22Rv1 (cell line): ENCODE results near the gene SYTL4.

Experiments used
- ZFX ChIP-seq: fragments of 450-650 bp; IDR thresholded peaks from 2 replicates; pipeline ENCODE4 v1.6.1; 2017; ENCODE audit warnings: antibody characterized with exemption, borderline replicate concordance
- TF ChIP-seq, protein P1 (sequence below): fragments of 450-650 bp; IDR thresholded peaks from 2 replicates; pipeline ENCODE4 v1.5.1; 2017; ENCODE audit warnings: mild to moderate bottlenecking

DNA sequence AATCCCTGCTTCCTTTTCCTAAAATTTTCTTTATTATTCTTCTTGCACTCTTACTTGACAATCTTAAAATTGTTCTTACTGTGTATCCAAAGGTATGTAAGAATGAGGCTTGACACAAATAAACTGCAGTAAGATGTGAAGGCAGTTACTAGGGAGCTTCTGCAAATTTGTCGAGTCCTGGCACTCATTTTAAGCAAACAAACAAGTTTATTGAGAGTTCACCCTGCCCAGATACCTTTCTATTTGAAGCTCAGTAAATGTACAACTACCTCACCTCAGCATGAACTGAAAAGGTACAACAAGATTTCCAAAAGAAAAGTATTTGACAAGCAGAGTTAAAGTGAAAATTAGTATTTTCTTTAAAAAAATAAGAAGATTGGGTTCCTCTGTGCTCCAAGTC lies 13.3 kb upstream of the SYTL4 start:
- TF ChIP-seq, protein P1, sequence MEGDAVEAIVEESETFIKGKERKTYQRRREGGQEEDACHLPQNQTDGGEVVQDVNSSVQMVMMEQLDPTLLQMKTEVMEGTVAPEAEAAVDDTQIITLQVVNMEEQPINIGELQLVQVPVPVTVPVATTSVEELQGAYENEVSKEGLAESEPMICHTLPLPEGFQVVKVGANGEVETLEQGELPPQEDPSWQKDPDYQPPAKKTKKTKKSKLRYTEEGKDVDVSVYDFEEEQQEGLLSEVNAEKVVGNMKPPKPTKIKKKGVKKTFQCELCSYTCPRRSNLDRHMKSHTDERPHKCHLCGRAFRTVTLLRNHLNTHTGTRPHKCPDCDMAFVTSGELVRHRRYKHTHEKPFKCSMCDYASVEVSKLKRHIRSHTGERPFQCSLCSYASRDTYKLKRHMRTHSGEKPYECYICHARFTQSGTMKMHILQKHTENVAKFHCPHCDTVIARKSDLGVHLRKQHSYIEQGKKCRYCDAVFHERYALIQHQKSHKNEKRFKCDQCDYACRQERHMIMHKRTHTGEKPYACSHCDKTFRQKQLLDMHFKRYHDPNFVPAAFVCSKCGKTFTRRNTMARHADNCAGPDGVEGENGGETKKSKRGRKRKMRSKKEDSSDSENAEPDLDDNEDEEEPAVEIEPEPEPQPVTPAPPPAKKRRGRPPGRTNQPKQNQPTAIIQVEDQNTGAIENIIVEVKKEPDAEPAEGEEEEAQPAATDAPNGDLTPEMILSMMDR = no peak
- no peak for TF ChIP-seq ZFX
